Left hindlimb (tissue), 1 donor: Measurements from ENCODE around the gene FBXL19.
A peak's percentile ranks its signal among the peaks of the same experiment; 100 is the strongest.

Source experiments
- DNase-seq: peaks from one replicate; pipeline ENCODE4 v3.0.0-alpha.2; 2018

The FBXL19 gene

GRCh38 chr16:30895627-30896260, 27.6 kb upstream of the FBXL19 start:
- DNase-seq, result peak; percentile 58

GRCh38 chr16:30896261-30896888, 27.0 kb upstream of the FBXL19 start, which contains the start of gene CTF1:
Gene CTF1, plus strand, starts transcription at chr16:30896614. Its CDS starts 30 bp downstream, at chr16:30896644.
- peak; percentile 92 for DNase-seq

GRCh38 chr16:30896889-30897733, 26.3 kb upstream of the FBXL19 start:
- DNase-seq, result peak; percentile 94

GRCh38 chr16:30899794-30900193, 23.6 kb upstream of the FBXL19 start:
- no peak for DNase-seq

- DNase-seq, result no peak
These were observed 22.8 kb upstream of the FBXL19 start for GRCh38 chr16:30900588-30900987.

- no peak for DNase-seq
These were observed 22.0 kb upstream of the FBXL19 start for GRCh38 chr16:30901201-30902028.

- DNase-seq, result peak; percentile 79
These were observed 21.1 kb upstream of the FBXL19 start for GRCh38 chr16:30902029-30902972.

GRCh38 chr16:30903002-30903401, 20.4 kb upstream of the FBXL19 start:
- DNase-seq, result no peak

GRCh38 chr16:30903596-30903995, 19.8 kb upstream of the FBXL19 start:
- DNase-seq, result no peak

GRCh38 chr16:30904114-30904780, 19.1 kb upstream of the FBXL19 start:
- DNase-seq, result no peak

GRCh38 chr16:30907064-30907463, 16.3 kb upstream of the FBXL19 start:
- no peak for DNase-seq

- no peak for DNase-seq
These were observed 12.8 kb upstream of the FBXL19 start for GRCh38 chr16:30910427-30911029.

- DNase-seq, result no peak
These were observed 10.5 kb upstream of the FBXL19 start for GRCh38 chr16:30912794-30913412.

GRCh38 chr16:30914830-30915229, 8.5 kb upstream of the FBXL19 start:
- no peak for DNase-seq

GRCh38 chr16:30918614-30919013, 4.8 kb upstream of the FBXL19 start:
- no peak for DNase-seq

GRCh38 chr16:30920891-30921290, 2.5 kb upstream of the FBXL19 start:
- no peak for DNase-seq

GRCh38 chr16:30921459-30921747, 2.0 kb upstream of the FBXL19 start:
- DNase-seq, result no peak

GRCh38 chr16:30921748-30922419, 1.5 kb upstream of the FBXL19 start:
- peak; percentile 96 for DNase-seq

GRCh38 chr16:30922420-30922959, 882 bp upstream of the FBXL19 start:
- DNase-seq, result peak; percentile 100
